ENCODE measurements around the gene ROBO2.

DNA sequence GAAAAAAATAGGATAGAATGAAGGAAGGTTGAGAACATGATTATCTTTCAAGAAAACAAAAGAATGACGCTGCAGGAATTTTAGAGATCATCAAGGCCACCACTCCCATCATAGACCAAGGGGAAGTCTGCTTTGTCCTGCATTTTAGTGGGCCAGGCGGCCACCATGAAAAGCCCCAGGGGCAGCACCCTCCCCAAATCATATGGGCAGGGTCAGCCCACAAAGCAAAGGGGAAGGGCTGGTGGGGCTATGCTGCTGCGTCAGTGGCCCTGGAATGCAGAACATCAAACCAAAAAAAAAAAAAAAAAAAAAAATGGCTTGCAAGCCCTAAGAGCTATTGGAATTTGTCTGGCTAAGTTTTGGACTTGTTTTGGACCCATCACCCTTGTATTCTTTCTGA lies 620.8 kb downstream of the ROBO2 start:
- no peak for TF ChIP-seq EZH2 (IDR thresholded peaks at IDR 0.05)
- no peak for TF ChIP-seq SIN3A (IDR thresholded peaks at IDR 0.05; ENCODE audit: low read depth)
- no peak for TF ChIP-seq EZH2phosphoT487 (IDR thresholded peaks at IDR 0.05; ENCODE audit: borderline replicate concordance)
- no peak for TF ChIP-seq CTCF (IDR thresholded peaks at IDR 0.05 in 2 of 3, conservative IDR thresholded peaks at IDR 0.05 in 1 of 3; ENCODE audit: borderline replicate concordance in 1 of 3, insufficient read depth in 1 of 3, low read depth in 2 of 3, low read length in 2 of 3)
- no peak for TF ChIP-seq ZBTB33 (IDR thresholded peaks at IDR 0.05; ENCODE audit: extremely low read depth, insufficient replicate concordance, low read length)
- TF ChIP-seq POLR2AphosphoS5 (IDR thresholded peaks at IDR 0.05; ENCODE audit: low read depth, low read length): no peak
- TF ChIP-seq ATF3 (IDR thresholded peaks at IDR 0.05): no peak

Measured in HCT116 (cell line).